HepG2 (cell line): ENCODE measurements around the gene LOC128125822.

Experiments
- BRCA1 ChIP-seq: sonication (generic); formaldehyde crosslinking; IDR thresholded peaks from 2 replicates; pipeline ENCODE4 v1.4.0; 2020; ENCODE audit warnings: missing genetic modification reagents
- CAMTA2 ChIP-seq: sonication (generic); formaldehyde crosslinking; IDR thresholded peaks from 2 replicates; pipeline ENCODE4 v1.4.0; 2020; ENCODE audit warnings: mild to moderate bottlenecking, missing genetic modification reagents, borderline replicate concordance
- CBX2 ChIP-seq, 2 experiments: fragments of 200-600 bp in 1 of 2; sonication (generic); formaldehyde crosslinking in 1 of 2; IDR thresholded peaks; 2 replicates each; pipeline versions ENCODE4 v1.7.0 to v1.8.1; 2018 to 2022; ENCODE audit warnings: low read depth in 2 of 2, low read length in 1 of 2, mild to moderate bottlenecking in 1 of 2, missing genetic modification reagents in 1 of 2
- KDM3A ChIP-seq: IDR thresholded peaks from 2 replicates; pipeline ENCODE4 v1.6.1; 2018; ENCODE audit warnings: low read depth, missing compliant biosample characterization
- NCOA5 ChIP-seq: sonication (generic); formaldehyde crosslinking; IDR thresholded peaks from 2 replicates; pipeline ENCODE4 v1.4.0; 2020; ENCODE audit warnings: missing genetic modification reagents
- PCBP2 ChIP-seq: fragments of 200-400 bp; formaldehyde crosslinking; optimal IDR thresholded peaks from 2 replicates; pipeline ENCODE3; 2018; ENCODE audit warnings: low read length, low read depth; ENCODE audit not compliant: poor library complexity, severe bottlenecking
- POLR2AphosphoS5 ChIP-seq: IDR thresholded peaks from 2 replicates; pipeline ENCODE4 v1.6.1; 2012; ENCODE audit warnings: low read depth, low read length
- ZNF121 ChIP-seq: sonication (generic); formaldehyde crosslinking; IDR thresholded peaks from 2 replicates; pipeline ENCODE4 v1.5.0; 2020; ENCODE audit warnings: mild to moderate bottlenecking, missing genetic modification reagents
- ZNF264 ChIP-seq: sonication (generic); formaldehyde crosslinking; IDR thresholded peaks from 2 replicates; pipeline ENCODE4 v1.4.0; 2020; ENCODE audit warnings: missing genetic modification reagents
- ZNF850 ChIP-seq: sonication (generic); formaldehyde crosslinking; conservative IDR thresholded peaks from 2 replicates; pipeline ENCODE4 v1.9.0; 2021; ENCODE audit warnings: mild to moderate bottlenecking, missing genetic modification reagents
- ZSCAN25 ChIP-seq: sonication (generic); formaldehyde crosslinking; IDR thresholded peaks from 2 replicates; pipeline ENCODE4 v1.8.0; 2022; ENCODE audit warnings: mild to moderate bottlenecking, missing genetic modification reagents
- TF ChIP-seq, protein P1 (sequence below): sonication (generic); formaldehyde crosslinking; IDR thresholded peaks from 2 replicates; pipeline ENCODE4 v1.4.0; 2020; ENCODE audit warnings: missing genetic modification reagents
- TF ChIP-seq, protein P2 (sequence below): sonication (generic); formaldehyde crosslinking; IDR thresholded peaks from 2 replicates; pipeline ENCODE4 v1.4.0; 2020; ENCODE audit warnings: missing genetic modification reagents, borderline replicate concordance
- TF ChIP-seq, protein P3 (sequence below): IDR thresholded peaks from 2 replicates; pipeline ENCODE4 v1.6.1; 2016; ENCODE audit warnings: missing biosample characterization, missing genetic modification reagents, low read depth
- TF ChIP-seq, protein P4 (sequence below): IDR thresholded peaks from 2 replicates; pipeline ENCODE4 v1.6.1; 2016; ENCODE audit warnings: mild to moderate bottlenecking
- TF ChIP-seq, protein P5 (sequence below): sonication (generic); formaldehyde crosslinking; IDR thresholded peaks from 2 replicates; pipeline ENCODE4 v1.4.0; 2020; ENCODE audit warnings: mild to moderate bottlenecking, low read depth, missing genetic modification reagents
- TF ChIP-seq, protein P6 (sequence below): sonication (generic); formaldehyde crosslinking; IDR thresholded peaks from 2 replicates; pipeline ENCODE4 v1.5.0; 2020; ENCODE audit warnings: mild to moderate bottlenecking, missing genetic modification reagents

Gene LOC128125822

DNA sequence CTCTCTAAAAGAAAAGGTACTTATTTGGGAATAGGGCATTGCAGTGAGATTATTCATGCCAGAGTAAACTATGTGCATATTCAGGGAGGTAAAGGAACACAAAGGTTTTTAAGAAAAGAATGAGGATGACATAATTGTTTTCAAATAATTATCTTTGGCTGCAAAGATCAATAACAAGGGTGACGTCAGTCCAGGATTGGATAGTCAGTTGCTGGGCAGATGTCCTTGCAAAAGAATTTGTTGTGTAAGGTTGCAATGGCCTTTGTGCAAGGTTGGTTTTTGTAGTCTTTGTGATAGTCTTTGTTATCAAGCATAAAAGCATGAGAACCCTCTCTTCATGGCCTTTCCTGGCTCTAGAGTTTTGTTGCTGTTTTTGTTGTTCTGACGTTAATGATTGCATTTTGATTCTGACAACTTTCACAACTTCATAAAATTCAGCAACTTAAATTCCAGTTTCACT is 17.7 kb downstream of the LOC128125822 start (continued):
- TF ChIP-seq, protein P1, sequence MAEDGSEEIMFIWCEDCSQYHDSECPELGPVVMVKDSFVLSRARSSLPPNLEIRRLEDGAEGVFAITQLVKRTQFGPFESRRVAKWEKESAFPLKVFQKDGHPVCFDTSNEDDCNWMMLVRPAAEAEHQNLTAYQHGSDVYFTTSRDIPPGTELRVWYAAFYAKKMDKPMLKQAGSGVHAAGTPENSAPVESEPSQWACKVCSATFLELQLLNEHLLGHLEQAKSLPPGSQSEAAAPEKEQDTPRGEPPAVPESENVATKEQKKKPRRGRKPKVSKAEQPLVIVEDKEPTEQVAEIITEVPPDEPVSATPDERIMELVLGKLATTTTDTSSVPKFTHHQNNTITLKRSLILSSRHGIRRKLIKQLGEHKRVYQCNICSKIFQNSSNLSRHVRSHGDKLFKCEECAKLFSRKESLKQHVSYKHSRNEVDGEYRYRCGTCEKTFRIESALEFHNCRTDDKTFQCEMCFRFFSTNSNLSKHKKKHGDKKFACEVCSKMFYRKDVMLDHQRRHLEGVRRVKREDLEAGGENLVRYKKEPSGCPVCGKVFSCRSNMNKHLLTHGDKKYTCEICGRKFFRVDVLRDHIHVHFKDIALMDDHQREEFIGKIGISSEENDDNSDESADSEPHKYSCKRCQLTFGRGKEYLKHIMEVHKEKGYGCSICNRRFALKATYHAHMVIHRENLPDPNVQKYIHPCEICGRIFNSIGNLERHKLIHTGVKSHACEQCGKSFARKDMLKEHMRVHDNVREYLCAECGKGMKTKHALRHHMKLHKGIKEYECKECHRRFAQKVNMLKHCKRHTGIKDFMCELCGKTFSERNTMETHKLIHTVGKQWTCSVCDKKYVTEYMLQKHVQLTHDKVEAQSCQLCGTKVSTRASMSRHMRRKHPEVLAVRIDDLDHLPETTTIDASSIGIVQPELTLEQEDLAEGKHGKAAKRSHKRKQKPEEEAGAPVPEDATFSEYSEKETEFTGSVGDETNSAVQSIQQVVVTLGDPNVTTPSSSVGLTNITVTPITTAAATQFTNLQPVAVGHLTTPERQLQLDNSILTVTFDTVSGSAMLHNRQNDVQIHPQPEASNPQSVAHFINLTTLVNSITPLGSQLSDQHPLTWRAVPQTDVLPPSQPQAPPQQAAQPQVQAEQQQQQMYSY (CRISPR knock-in tag), result no peak
- no peak for TF ChIP-seq ZSCAN25 (CRISPR knock-in tag)
- TF ChIP-seq, protein P2, sequence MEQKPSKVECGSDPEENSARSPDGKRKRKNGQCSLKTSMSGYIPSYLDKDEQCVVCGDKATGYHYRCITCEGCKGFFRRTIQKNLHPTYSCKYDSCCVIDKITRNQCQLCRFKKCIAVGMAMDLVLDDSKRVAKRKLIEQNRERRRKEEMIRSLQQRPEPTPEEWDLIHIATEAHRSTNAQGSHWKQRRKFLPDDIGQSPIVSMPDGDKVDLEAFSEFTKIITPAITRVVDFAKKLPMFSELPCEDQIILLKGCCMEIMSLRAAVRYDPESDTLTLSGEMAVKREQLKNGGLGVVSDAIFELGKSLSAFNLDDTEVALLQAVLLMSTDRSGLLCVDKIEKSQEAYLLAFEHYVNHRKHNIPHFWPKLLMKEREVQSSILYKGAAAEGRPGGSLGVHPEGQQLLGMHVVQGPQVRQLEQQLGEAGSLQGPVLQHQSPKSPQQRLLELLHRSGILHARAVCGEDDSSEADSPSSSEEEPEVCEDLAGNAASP (CRISPR knock-in tag), result peak; percentile 79
- no peak for TF ChIP-seq ZNF850 (CRISPR knock-in tag)
- TF ChIP-seq, protein P3, sequence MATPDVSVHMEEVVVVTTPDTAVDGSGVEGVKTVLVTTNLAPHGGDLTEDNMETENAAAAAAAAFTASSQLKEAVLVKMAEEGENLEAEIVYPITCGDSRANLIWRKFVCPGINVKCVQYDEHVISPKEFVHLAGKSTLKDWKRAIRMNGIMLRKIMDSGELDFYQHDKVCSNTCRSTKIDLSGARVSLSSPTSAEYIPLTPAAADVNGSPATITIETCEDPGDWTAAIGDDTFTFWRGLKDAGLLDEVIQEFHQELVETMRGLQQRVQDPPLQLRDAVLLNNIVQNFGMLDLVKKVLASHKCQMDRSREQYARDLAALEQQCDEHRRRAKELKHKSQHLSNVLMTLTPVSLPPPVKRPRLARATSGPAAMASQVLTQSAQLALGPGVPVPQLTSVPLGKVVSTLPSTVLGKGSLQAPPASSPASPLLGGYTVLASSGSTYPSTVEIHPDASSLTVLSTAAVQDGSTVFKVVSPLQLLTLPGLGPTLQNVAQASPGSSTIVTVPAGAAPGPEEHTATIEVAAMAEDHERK (CRISPR knock-in tag), result no peak
- TF ChIP-seq ZNF264 (CRISPR knock-in tag), result no peak
- TF ChIP-seq, protein P4, sequence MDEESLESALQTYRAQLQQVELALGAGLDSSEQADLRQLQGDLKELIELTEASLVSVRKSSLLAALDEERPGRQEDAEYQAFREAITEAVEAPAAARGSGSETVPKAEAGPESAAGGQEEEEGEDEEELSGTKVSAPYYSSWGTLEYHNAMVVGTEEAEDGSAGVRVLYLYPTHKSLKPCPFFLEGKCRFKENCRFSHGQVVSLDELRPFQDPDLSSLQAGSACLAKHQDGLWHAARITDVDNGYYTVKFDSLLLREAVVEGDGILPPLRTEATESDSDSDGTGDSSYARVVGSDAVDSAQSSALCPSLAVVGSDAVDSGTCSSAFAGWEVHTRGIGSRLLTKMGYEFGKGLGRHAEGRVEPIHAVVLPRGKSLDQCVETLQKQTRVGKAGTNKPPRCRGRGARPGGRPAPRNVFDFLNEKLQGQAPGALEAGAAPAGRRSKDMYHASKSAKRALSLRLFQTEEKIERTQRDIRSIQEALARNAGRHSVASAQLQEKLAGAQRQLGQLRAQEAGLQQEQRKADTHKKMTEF (CRISPR knock-in tag), result peak; percentile 92
- TF ChIP-seq, protein P5, sequence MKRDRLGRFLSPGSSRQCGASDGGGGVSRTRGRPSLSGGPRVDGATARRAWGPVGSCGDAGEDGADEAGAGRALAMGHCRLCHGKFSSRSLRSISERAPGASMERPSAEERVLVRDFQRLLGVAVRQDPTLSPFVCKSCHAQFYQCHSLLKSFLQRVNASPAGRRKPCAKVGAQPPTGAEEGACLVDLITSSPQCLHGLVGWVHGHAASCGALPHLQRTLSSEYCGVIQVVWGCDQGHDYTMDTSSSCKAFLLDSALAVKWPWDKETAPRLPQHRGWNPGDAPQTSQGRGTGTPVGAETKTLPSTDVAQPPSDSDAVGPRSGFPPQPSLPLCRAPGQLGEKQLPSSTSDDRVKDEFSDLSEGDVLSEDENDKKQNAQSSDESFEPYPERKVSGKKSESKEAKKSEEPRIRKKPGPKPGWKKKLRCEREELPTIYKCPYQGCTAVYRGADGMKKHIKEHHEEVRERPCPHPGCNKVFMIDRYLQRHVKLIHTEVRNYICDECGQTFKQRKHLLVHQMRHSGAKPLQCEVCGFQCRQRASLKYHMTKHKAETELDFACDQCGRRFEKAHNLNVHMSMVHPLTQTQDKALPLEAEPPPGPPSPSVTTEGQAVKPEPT (CRISPR knock-in tag), result no peak
- no peak for TF ChIP-seq PCBP2
- no peak for TF ChIP-seq CBX2 (IDR thresholded peaks at IDR 0.05; ENCODE audit: low read depth, low read length)
- TF ChIP-seq CBX2 (CRISPR knock-in tag; IDR thresholded peaks at IDR 0.05; ENCODE audit: low read depth), result no peak
- TF ChIP-seq KDM3A (CRISPR knock-in tag), result peak; percentile 68; the same call in 1 of the 2 replicates
- 0 out of 2 replicates have a peak, but pooled peaks have one; percentile 28 for TF ChIP-seq BRCA1 (CRISPR knock-in tag)
- peak; percentile 69 for TF ChIP-seq ZNF121 (CRISPR knock-in tag)
- TF ChIP-seq CAMTA2, result no peak
- TF ChIP-seq, protein P6, sequence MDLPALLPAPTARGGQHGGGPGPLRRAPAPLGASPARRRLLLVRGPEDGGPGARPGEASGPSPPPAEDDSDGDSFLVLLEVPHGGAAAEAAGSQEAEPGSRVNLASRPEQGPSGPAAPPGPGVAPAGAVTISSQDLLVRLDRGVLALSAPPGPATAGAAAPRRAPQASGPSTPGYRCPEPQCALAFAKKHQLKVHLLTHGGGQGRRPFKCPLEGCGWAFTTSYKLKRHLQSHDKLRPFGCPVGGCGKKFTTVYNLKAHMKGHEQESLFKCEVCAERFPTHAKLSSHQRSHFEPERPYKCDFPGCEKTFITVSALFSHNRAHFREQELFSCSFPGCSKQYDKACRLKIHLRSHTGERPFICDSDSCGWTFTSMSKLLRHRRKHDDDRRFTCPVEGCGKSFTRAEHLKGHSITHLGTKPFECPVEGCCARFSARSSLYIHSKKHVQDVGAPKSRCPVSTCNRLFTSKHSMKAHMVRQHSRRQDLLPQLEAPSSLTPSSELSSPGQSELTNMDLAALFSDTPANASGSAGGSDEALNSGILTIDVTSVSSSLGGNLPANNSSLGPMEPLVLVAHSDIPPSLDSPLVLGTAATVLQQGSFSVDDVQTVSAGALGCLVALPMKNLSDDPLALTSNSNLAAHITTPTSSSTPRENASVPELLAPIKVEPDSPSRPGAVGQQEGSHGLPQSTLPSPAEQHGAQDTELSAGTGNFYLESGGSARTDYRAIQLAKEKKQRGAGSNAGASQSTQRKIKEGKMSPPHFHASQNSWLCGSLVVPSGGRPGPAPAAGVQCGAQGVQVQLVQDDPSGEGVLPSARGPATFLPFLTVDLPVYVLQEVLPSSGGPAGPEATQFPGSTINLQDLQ (CRISPR knock-in tag), result no peak
- no peak for TF ChIP-seq NCOA5 (CRISPR knock-in tag)
- TF ChIP-seq POLR2AphosphoS5, result no peak
